Peyer's patch (tissue), 4 donors: Measurements from ENCODE around the gene IMMP1L. TPM values are rescaled to one million over a fixed set of nuclear protein-coding genes. Genes with fewer than 3 reads are reported as not detected.

ENCODE experiments used
- DNase-seq, 3 donors: peaks; one replicate each; pipeline ENCODE4 v3.0.0-alpha.2; 2017 to 2019
- H3K27ac ChIP-seq, 4 donors: fragments of 200-600 bp; sonication (generic); one replicate each; pipeline ENCODE4 v1.5.1; 2016 to 2019
- H3K27me3 ChIP-seq, 2 donors: fragments of 200-600 bp; sonication (generic); one replicate each; pipeline ENCODE4 v1.5.1; 2019
- H3K36me3 ChIP-seq, 3 donors: fragments of 200-600 bp; sonication (generic); one replicate each; pipeline ENCODE4 v1.5.1; 2016 to 2019
- H3K4me1 ChIP-seq, 4 donors: fragments of 200-600 bp; sonication (generic); one replicate each; pipeline ENCODE4 v1.5.1; 2016 to 2019
- H3K4me3 ChIP-seq, 4 donors: fragments of 200-600 bp; sonication (generic); 1 replicate in 3 of 4; 2 replicates in 1 of 4; pipeline ENCODE4 v1.5.1; 2016 to 2019; ENCODE audit warnings: mild to moderate bottlenecking in 1 of 4
- H3K9me3 ChIP-seq, 4 donors: fragments of 200-600 bp; sonication (generic); one replicate each; pipeline ENCODE4 v1.5.1; 2016 to 2019; ENCODE audit warnings: mild to moderate bottlenecking in 1 of 4
- POLR2A ChIP-seq, 2 donors: fragments of 450-650 bp; IDR thresholded peaks; one replicate each; pipeline ENCODE4 v1.5.1; 2017; ENCODE audit warnings: antibody characterized with exemption in 2 of 2, mild to moderate bottlenecking in 2 of 2, moderate library complexity in 2 of 2
- total RNA-seq, 4 donors: library from RNA; depleted of rRNA; stranded (reverse); fragments of >200 nt; gene quantifications; one replicate each; pipeline ENCODE4 v1.1.0, GENCODE V29; 2016
- TF ChIP-seq, protein P1 (sequence below), 6 experiments: fragments of 450-650 bp in 4 of 6; fragments of 200-600 bp in 2 of 6; sonication (generic) in 1 of 6; IDR thresholded peaks; one replicate each; pipeline ENCODE4 v1.5.1; 2017 to 2019; ENCODE audit warnings: antibody characterized with exemption in 6 of 6, mild to moderate bottlenecking in 3 of 6, moderate library complexity in 1 of 6

The IMMP1L gene
- total RNA-seq, 4 donors from 2014 or later: 11.6 to 38.0 (median 20.1) TPM

DNA sequence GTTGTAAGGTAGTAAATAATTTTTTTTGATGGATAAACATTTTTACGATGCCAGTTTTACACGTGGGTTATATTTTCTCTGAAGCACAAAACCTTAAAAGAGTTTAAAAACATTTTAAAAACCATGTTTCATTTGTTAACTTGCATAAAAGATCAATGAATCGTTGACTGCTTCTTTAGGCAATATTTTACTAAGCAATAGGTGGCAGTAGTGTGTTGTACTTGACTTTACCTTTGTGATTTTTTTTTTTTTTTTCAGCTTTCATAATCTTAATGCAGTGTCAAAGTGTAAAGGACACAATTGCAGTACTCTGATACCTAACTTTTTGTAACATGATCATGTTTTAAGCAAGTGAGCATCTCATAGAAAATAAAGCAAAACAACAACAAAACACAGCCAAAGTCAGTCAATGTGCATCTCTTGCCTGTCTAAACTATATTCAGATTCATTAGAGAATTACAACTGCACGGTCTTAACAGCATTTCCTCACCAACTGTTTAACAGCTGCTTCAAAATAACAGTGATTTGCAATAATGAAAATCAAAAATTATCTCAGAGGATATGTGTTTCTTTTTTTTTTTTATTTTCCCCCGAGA lies 112.1 kb downstream of the IMMP1L start:
- no peaks in the 10 kb centered on the region for H3K4me1 ChIP-seq
- no peak overlapping the region for H3K27ac ChIP-seq
- no peaks in the 10 kb centered on the region for H3K9me3 ChIP-seq
- no peak overlapping the region for H3K4me3 ChIP-seq
- TF ChIP-seq, protein P1, sequence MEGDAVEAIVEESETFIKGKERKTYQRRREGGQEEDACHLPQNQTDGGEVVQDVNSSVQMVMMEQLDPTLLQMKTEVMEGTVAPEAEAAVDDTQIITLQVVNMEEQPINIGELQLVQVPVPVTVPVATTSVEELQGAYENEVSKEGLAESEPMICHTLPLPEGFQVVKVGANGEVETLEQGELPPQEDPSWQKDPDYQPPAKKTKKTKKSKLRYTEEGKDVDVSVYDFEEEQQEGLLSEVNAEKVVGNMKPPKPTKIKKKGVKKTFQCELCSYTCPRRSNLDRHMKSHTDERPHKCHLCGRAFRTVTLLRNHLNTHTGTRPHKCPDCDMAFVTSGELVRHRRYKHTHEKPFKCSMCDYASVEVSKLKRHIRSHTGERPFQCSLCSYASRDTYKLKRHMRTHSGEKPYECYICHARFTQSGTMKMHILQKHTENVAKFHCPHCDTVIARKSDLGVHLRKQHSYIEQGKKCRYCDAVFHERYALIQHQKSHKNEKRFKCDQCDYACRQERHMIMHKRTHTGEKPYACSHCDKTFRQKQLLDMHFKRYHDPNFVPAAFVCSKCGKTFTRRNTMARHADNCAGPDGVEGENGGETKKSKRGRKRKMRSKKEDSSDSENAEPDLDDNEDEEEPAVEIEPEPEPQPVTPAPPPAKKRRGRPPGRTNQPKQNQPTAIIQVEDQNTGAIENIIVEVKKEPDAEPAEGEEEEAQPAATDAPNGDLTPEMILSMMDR (IDR thresholded peaks at IDR 0.05): peak in 4 of 6 experiments; percentile 37 to 65 (median 58)
- TF ChIP-seq POLR2A (IDR thresholded peaks at IDR 0.05): no peak
- H3K36me3 ChIP-seq: no peaks in the 10 kb centered on the region
- no peaks in the 10 kb centered on the region for H3K27me3 ChIP-seq
- no peak for DNase-seq

DNA sequence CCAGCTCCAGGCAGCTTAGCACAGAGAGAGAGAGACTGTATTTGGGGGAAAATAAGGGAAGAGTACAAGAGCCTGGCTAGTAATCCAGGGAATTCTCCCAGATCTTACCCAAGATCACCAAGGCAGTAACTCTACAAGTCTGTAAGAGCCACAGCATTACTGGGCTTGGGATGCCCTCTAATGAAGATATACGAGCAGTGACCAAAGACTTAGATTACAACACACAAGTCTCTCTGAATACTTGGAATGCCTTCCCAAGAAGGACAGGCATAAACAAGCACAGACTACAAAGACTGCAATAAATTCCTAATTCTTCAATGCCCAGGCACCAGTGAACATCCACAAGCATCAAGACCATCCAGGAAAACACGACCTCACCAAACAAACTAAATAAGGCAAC lies 122.0 kb downstream of the IMMP1L start:
- Histone ChIP-seq H3K4me1 (no peaks in the 10 kb centered on the region), H3K9me3 (no peaks in the 10 kb centered on the region), H3K27me3 (no peaks in the 10 kb centered on the region), H3K4me3 (no peak overlapping the region), H3K27ac (no peak overlapping the region), H3K36me3 (no peaks in the 10 kb centered on the region)
- DNase-seq: no peak
- TF ChIP-seq, protein P1 (IDR thresholded peaks at IDR 0.05): no peak
- no peak for TF ChIP-seq POLR2A (IDR thresholded peaks at IDR 0.05)

DNA sequence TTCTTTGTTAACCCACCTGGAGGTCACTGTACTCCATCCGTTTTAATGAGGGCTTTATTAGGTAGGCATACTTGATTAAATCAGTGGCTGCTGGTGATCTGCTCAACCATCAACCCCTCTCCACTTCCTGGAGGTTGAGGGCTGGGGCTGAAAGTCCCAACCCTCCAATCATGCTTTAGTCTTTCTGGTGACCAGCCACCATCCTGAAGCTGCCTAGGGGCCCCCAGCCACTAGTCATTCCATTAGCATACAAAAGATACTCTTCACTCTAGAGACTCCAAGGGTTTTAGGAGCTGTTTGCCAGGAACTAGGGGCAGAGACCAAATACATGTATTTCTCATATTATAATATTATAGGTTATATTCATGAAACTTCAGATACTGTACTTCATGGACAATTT lies 126.3 kb downstream of the IMMP1L start:
- no peaks in the 10 kb centered on the region for H3K4me1 ChIP-seq
- TF ChIP-seq POLR2A (IDR thresholded peaks at IDR 0.05): no peak
- TF ChIP-seq, protein P1 (IDR thresholded peaks at IDR 0.05): no peak
- no peak overlapping the region for H3K27ac ChIP-seq
- DNase-seq: no peak
- H3K27me3 ChIP-seq: no peaks in the 10 kb centered on the region
- H3K36me3 ChIP-seq: no peaks in the 10 kb centered on the region
- no peak overlapping the region for H3K4me3 ChIP-seq
- no peaks in the 10 kb centered on the region for H3K9me3 ChIP-seq

Other genes starting within 250 kb of the IMMP1L start
- under 1 TPM in 1 of 4 donors, not detected in 3; 0.83 TPM for gene DCDC1, start 139.9 kb downstream of the IMMP1L start, total RNA-seq
- gene DNAJC24, start 139.8 kb downstream of the IMMP1L start, total RNA-seq: 10 to 100 TPM; 12.1 to 17.3 (median 15.8) TPM
- 10 to 100 TPM; 13.3 to 33.0 (median 21.3) TPM for gene ELP4, start 145 bp upstream of the IMMP1L start, total RNA-seq